ENCODE data around the gene RBM23.
A peak's percentile ranks its signal among the peaks of the same experiment; 100 is the strongest.

The RBM23 gene

GRCh38 chr14:22928237-22929103, 9.5 kb upstream of the RBM23 start:
- DNase-seq (ENCODE audit: low read depth in 2 of 2): peak in 1 of 2 donors; percentile 9

GRCh38 chr14:22926316-22926715, 7.4 kb upstream of the RBM23 start:
- no peak overlapping the region for H3K4me3 ChIP-seq (replicated peaks in 1 of 2; ENCODE audit: low read depth in 2 of 2, low read length in 2 of 2)
- TF ChIP-seq CTCF (IDR thresholded peaks at IDR 0.05; ENCODE audit: low read depth, low read length): no peak
- peak in 1 of 2 donors; percentile 52 for DNase-seq (ENCODE audit: low read depth in 2 of 2)

More at GRCh38 chr14:22928237-22929103, 9.5 kb upstream of the RBM23 start:
- H3K4me3 ChIP-seq (replicated peaks in 1 of 2; ENCODE audit: low read depth in 2 of 2, low read length in 2 of 2): peak overlapping the region; percentile 79 to 99
- no peak for TF ChIP-seq CTCF (IDR thresholded peaks at IDR 0.05; ENCODE audit: low read depth, low read length)

GRCh38 chr14:22925513-22925912, 6.6 kb upstream of the RBM23 start:
- TF ChIP-seq CTCF (IDR thresholded peaks at IDR 0.05; ENCODE audit: low read depth, low read length): no peak
- DNase-seq (ENCODE audit: low read depth in 2 of 2): no peak

GRCh38 chr14:22923746-22924145, 4.8 kb upstream of the RBM23 start:
- no peak for DNase-seq (ENCODE audit: low read depth in 2 of 2)
- TF ChIP-seq CTCF (IDR thresholded peaks at IDR 0.05; ENCODE audit: low read depth, low read length): no peak
- no peak overlapping the region for H3K4me3 ChIP-seq (replicated peaks in 1 of 2; ENCODE audit: low read depth in 2 of 2, low read length in 2 of 2)

More at GRCh38 chr14:22925513-22925912, 6.6 kb upstream of the RBM23 start:
- H3K4me3 ChIP-seq (replicated peaks in 1 of 2; ENCODE audit: low read depth in 2 of 2, low read length in 2 of 2): no peak overlapping the region

- no peak for TF ChIP-seq CTCF (IDR thresholded peaks at IDR 0.05; ENCODE audit: low read depth, low read length)
- no peak overlapping the region for H3K4me3 ChIP-seq (replicated peaks in 1 of 2; ENCODE audit: low read depth in 2 of 2, low read length in 2 of 2)
- DNase-seq (ENCODE audit: low read depth in 2 of 2): no peak
These were observed 3.3 kb upstream of the RBM23 start for GRCh38 chr14:22922294-22922693.

GRCh38 chr14:22920697-22921096, 1.7 kb upstream of the RBM23 start:
- no peak overlapping the region for H3K4me3 ChIP-seq (replicated peaks in 1 of 2; ENCODE audit: low read depth in 2 of 2, low read length in 2 of 2)
- no peak for DNase-seq (ENCODE audit: low read depth in 2 of 2)
- no peak for TF ChIP-seq CTCF (IDR thresholded peaks at IDR 0.05; ENCODE audit: low read depth, low read length)

Data from cardiac fibroblast (primary cell).